ENCODE data around the gene SMIM44. TPM values are rescaled to one million over a fixed set of nuclear protein-coding genes. Genes with fewer than 3 reads are reported as not detected.

The SMIM44 gene
- total RNA-seq, 1 experiment from 2014 or later, result not detected

GRCh38 chr19:3494051-3494450 is 10.8 kb upstream of the SMIM44 start:
- no TSS peak for BruUV-seq (replicated peaks)
- H3K9me3 ChIP-seq (ENCODE audit: control insufficient read depth, insufficient read depth, low read depth, low read length), result no peaks in the 10 kb centered on the region
- no peaks in the 10 kb centered on the region for H3K27me3 ChIP-seq (ENCODE audit: control insufficient read depth, insufficient read depth, low read length)
- no peaks in the 10 kb centered on the region for H3K4me1 ChIP-seq (ENCODE audit: control insufficient read depth, insufficient read depth, low read length)
- in situ Hi-C loops (cut with HindIII; ENCODE audit: low pct_unique_long_range_greater_than_20kb, low sequenced_read_pairs) (no loop called here), intact Hi-C loops (cut with micrococcal nuclease; ENCODE audit: unreplicated experiment) (no loop called here)
- no peak overlapping the region for H3K27ac ChIP-seq (ENCODE audit: low read length)
- ChIA-PET CTCF (no interaction called here), POLR2A (no interaction called here)
- H3K36me3 ChIP-seq (ENCODE audit: control insufficient read depth, insufficient read depth, low read length), result no peaks in the 10 kb centered on the region
- DNase-seq (ENCODE audit: low read depth, low spot score), result no peak
- H3K4me3 ChIP-seq (ENCODE audit: low read depth in 2 of 2, low read length in 2 of 2), result no peak overlapping the region
- TF ChIP-seq REST (IDR thresholded peaks at IDR 0.05; ENCODE audit: insufficient read depth in 1 of 2, low read depth in 2 of 2, low read length in 1 of 2) (no peak), CTCF (IDR thresholded peaks at IDR 0.05) (no peak), POLR2AphosphoS5 (IDR thresholded peaks at IDR 0.05; ENCODE audit: low read depth, low read length) (no peak), SIN3A (IDR thresholded peaks at IDR 0.05; ENCODE audit: borderline replicate concordance, insufficient read depth, low read depth, low read length) (no peak), TCF7L2 (IDR thresholded peaks at IDR 0.05; ENCODE audit: low read depth, low read length) (no peak)
- ATAC-seq, result peak; percentile 89

- Histone ChIP-seq H3K4me1 (ENCODE audit: control insufficient read depth, insufficient read depth, low read length) (no peaks in the 10 kb centered on the region), H3K27me3 (ENCODE audit: control insufficient read depth, insufficient read depth, low read length) (no peaks in the 10 kb centered on the region), H3K4me3 (ENCODE audit: low read depth in 2 of 2, low read length in 2 of 2) (no peak overlapping the region), H3K36me3 (ENCODE audit: control insufficient read depth, insufficient read depth, low read length) (no peaks in the 10 kb centered on the region), H3K9me3 (ENCODE audit: control insufficient read depth, insufficient read depth, low read depth, low read length) (no peaks in the 10 kb centered on the region), H3K27ac (ENCODE audit: low read length) (no peak overlapping the region)
- DNase-seq (ENCODE audit: low read depth, low spot score) (no peak), ATAC-seq (no peak)
- intact Hi-C loops (cut with micrococcal nuclease; ENCODE audit: unreplicated experiment) (no loop called here), in situ Hi-C loops (cut with HindIII; ENCODE audit: low pct_unique_long_range_greater_than_20kb, low sequenced_read_pairs) (no loop called here)
- no TSS peak for BruUV-seq (replicated peaks)
- CTCF ChIA-PET, result no interaction called here
- POLR2A ChIA-PET, result no interaction called here
- TF ChIP-seq CTCF (IDR thresholded peaks at IDR 0.05) (no peak), POLR2AphosphoS5 (IDR thresholded peaks at IDR 0.05; ENCODE audit: low read depth, low read length) (no peak), REST (IDR thresholded peaks at IDR 0.05; ENCODE audit: insufficient read depth in 1 of 2, low read depth in 2 of 2, low read length in 1 of 2) (no peak), SIN3A (IDR thresholded peaks at IDR 0.05; ENCODE audit: borderline replicate concordance, insufficient read depth, low read depth, low read length) (no peak), TCF7L2 (IDR thresholded peaks at IDR 0.05; ENCODE audit: low read depth, low read length) (no peak)
These were observed 10.4 kb upstream of the SMIM44 start for GRCh38 chr19:3493651-3494050.

Data from Panc1 (cell line).